ENCODE measurements around the gene ANKRD33B. TPM values are rescaled to one million over a fixed set of nuclear protein-coding genes. Genes with fewer than 3 reads are reported as not detected.

ANKRD33B gene
- total RNA-seq, 1 experiment from 2014 or later = 1.6 TPM

DNA sequence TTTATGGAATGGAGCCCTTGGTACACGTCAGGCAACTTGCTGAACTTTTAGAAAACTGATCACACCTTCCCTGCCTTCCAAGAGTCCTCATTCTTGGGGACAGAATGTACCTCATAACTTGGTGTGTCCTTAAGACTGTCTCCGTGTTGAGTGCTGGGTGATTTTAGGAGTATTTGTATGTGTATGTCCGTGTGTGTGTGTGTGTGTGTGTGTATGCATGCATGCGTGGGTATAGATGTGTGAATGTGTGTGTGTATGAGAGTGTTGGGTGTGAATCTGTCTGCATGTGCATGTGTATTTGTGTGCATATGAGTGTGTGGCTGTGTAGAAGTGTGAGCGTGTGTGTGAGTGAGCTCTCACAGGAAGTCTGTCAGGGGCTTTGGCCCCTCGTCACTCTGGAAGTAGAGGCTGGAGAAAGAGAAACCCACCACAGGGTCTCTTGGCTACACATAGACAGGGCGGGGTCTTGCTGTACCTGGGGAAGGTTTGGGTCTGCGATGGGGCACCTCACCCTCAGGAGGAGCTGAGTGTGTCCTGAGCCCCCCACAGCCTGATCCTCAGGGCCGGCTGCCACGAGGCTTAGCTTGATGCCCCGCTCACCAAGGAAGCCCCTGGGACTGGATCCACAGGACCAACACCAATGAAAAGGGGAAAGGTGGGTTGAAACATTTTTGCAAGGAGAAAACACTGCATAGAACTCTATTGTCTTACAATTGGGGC is 33.1 kb upstream of the ANKRD33B start:
- Histone ChIP-seq H3K27me3 (ENCODE audit: control insufficient read depth, insufficient read depth, low read length) (peaks cover 6% of the 10 kb centered on the region), H3K4me3 (ENCODE audit: insufficient read depth, low read depth, low read length) (no peak overlapping the region), H3K36me3 (replicated peaks; ENCODE audit: control insufficient read depth, insufficient read depth, low read length) (no peaks in the 10 kb centered on the region)
- DNase-seq = no peak

DNA sequence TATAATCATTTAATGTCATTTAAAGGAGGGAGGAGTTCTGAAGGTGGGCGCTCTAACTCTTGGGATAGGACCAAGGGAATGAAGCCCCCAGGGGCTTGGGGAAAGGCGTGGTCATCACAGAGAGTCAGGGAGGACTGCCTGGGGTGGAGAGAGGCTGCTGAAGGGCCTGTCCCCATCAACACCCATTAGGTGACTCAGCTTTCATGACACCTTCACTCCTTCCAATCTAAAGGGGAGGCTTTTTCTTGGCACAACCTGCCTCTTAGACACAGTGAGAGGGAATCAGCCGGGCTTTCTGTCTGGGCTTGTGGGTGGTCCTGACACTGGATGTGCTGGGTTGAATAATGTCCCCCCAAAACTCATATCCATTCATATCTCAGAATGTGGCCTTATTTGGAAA is 31.4 kb upstream of the ANKRD33B start:
- Histone ChIP-seq H3K36me3 (replicated peaks; ENCODE audit: control insufficient read depth, insufficient read depth, low read length) (no peaks in the 10 kb centered on the region), H3K27me3 (ENCODE audit: control insufficient read depth, insufficient read depth, low read length) (peaks cover 6% of the 10 kb centered on the region), H3K4me3 (ENCODE audit: insufficient read depth, low read depth, low read length) (no peak overlapping the region)
- DNase-seq = no peak

DNA sequence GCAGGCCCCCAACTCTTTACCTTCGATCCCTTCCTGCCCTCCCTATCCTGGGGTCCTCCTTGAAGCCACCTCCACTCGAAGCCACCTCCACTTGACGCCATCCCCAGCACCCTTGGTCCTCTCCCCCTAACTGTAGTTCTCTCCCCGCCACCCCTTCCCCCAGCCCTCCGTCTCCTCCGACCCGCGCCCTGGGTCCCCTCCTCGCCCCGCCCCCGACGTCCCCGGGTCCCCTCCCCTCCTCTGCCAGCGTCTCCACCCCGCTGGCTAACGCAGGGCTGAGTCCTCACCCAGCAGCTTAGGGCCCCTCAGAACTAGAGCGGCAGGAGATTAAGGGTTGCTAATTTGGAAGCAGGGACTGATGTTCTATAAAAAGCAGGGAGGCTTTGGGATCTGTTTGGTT is 30.6 kb upstream of the ANKRD33B start:
- Histone ChIP-seq H3K36me3 (replicated peaks; ENCODE audit: control insufficient read depth, insufficient read depth, low read length) (no peaks in the 10 kb centered on the region), H3K4me3 (ENCODE audit: insufficient read depth, low read depth, low read length) (no peak overlapping the region)
- DNase-seq = peak; percentile 96

DNA sequence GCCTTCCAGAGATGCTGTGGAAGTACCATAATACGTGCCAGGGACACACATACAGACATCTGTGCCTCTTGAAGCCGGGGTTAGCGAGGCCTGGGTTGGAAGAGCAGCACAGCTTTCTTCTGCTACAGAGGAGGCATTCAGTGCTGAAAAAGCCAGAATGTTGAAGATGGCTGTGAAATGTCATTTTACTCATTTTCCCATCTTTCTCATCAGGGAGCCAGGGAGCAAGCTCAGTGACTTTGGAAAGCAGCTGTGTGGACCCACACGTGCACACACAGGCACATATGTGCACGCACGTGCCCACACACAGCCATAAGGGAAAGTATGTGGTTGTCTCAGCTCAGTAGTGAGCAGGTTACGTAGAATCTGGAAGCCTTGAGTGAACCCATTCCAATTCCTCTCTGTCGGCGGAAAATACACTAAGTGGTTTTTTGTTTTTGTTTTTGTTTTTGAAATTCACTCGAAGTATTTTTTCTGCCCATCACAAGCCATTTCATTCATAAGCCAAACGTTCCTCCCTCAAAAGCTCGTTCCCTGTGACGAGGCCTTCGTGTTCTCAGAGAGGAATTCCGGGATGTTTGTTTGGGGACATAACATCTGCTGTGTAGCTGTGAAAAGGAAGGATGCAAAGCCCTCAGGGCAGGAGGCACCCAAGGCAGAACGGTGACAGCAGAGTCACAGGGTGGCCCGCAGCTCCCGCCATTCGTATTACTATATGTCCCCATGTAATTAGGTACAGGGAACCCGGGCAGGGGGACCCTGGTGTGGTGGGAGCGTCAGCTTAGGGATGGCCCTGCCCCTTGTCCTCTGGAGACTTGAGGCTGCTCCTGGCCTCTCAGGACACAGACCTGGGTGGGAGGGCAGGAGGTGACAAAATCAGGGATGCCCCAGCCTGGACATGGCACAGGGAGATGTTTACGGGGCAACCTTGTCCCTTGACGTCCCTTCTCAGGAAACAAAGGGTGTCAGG is 29.0 kb upstream of the ANKRD33B start:
- no peak overlapping the region for H3K4me3 ChIP-seq (ENCODE audit: insufficient read depth, low read depth, low read length)
- no peak for DNase-seq
- H3K27me3 ChIP-seq (ENCODE audit: control insufficient read depth, insufficient read depth, low read length) = peaks cover 6% of the 10 kb centered on the region
- H3K36me3 ChIP-seq (replicated peaks; ENCODE audit: control insufficient read depth, insufficient read depth, low read length) = no peaks in the 10 kb centered on the region

More for the DNA sequence above, 30.6 kb upstream of the ANKRD33B start:
- H3K27me3 ChIP-seq (ENCODE audit: control insufficient read depth, insufficient read depth, low read length) = peaks cover 6% of the 10 kb centered on the region

DNA sequence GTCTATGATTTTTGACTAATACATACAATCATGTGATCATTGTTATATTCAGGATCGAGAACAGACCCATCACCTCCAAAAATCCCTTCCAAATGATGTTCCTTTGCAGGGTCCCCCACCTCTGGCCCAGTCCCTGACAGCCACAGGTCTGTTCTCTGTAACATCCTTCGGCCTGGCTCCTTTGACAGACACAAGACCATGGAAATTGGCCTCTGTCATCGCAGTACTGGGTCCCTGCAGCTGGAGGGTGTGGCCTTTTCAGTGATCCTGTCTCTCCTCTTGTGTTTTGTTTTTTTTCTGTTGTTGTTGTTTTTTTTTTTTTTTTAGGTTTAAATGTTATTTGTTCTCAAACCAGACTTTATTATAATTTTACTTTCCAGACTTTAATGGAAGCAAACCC is 27.4 kb upstream of the ANKRD33B start:
- Histone ChIP-seq H3K27me3 (ENCODE audit: control insufficient read depth, insufficient read depth, low read length) (peaks cover 6% of the 10 kb centered on the region), H3K4me3 (ENCODE audit: insufficient read depth, low read depth, low read length) (no peak overlapping the region), H3K36me3 (replicated peaks; ENCODE audit: control insufficient read depth, insufficient read depth, low read length) (no peaks in the 10 kb centered on the region)
- no peak for DNase-seq

DNA sequence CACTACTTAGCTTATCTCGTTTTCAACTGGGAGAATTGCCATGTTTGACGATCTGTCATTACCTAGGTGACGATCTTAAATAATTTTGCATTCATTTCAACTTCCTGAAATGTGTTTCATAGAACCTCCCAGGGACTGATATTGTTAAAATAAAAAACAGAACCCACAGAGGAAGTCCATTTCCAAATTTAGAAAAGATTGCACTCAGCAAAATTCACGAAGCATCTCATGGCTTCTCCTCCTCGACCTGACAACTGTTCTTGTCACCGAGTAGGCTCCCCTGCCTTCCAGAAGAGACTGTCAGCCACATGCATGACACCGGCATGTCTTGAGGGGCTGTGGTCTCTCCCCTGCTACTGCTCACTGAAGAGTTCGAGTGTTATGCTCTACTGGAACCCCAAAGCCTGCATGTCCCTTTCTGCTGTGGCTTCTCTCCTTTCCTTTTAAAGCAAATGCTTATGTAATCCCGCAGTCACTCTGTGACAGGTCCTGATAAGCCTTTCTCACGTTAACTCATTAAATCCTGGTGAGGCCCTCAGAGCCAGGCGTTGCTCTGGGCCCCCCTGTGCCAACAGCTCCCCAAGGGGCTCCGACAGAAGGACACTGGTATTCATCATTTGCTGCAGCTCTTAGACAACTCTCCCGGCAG is 26.8 kb upstream of the ANKRD33B start:
- no peak overlapping the region for H3K4me3 ChIP-seq (ENCODE audit: insufficient read depth, low read depth, low read length)
- no peak for DNase-seq
- H3K27me3 ChIP-seq (ENCODE audit: control insufficient read depth, insufficient read depth, low read length) = peaks cover 6% of the 10 kb centered on the region
- no peaks in the 10 kb centered on the region for H3K36me3 ChIP-seq (replicated peaks; ENCODE audit: control insufficient read depth, insufficient read depth, low read length)

DNA sequence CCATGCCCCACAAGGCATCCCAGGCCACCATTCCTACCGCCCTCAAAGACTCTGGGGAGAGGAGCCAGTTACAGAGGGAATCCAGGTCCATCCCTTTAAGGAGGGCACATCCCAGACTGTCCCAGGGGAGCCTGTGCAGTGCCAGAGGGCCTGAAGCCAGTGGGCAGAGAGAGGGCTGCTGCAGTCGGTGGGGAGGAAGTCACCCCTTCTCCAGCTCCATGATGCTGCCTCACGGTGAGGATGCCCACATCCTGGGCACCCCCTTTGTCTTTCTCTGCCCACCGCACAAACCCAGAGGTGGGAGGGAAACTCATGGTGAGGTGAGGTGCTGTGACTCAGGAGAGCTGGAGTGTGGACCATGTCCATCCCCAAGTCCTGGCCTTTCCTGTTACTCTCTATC is 26.2 kb upstream of the ANKRD33B start:
- peaks cover 4% of the 10 kb centered on the region for H3K27me3 ChIP-seq (ENCODE audit: control insufficient read depth, insufficient read depth, low read length)
- no peaks in the 10 kb centered on the region for H3K36me3 ChIP-seq (replicated peaks; ENCODE audit: control insufficient read depth, insufficient read depth, low read length)
- H3K4me3 ChIP-seq (ENCODE audit: insufficient read depth, low read depth, low read length) = no peak overlapping the region
- DNase-seq = no peak

DNA sequence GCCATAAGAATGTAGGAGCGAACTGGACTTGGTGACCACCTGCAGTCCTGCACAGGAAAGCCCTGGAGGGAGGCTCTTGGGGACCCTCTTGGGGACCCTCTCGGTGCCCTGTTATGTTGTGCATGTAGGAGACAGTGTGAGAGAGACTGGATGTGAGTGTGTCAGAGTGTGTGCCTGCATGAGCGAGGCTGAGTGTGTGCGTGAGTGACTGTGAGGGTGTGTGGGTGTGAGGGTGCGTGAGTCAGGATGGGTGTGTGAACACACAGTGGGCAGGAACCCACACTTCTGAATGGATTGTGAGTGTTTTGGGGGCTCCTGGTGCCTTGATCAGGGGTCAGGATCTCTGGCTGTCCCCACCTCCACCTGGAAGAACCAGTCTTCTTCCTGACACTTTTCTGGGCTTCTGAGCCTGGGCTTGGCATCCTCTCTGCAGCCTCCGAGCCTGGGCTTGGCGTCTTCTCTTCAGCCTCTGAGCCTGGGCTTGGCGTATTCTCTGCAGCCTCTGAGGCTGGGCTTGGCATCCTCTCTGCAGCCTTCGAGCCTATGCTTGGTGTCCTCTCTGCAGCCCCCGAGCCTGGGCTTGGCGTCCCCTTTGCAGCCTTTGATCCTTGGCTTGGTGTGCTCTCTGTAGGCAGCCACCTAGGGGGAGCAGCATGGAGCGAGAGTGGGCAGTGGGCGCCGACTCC is 25.6 kb upstream of the ANKRD33B start:
- Histone ChIP-seq H3K4me3 (ENCODE audit: insufficient read depth, low read depth, low read length) (no peak overlapping the region), H3K36me3 (replicated peaks; ENCODE audit: control insufficient read depth, insufficient read depth, low read length) (no peaks in the 10 kb centered on the region), H3K27me3 (ENCODE audit: control insufficient read depth, insufficient read depth, low read length) (peaks cover 1% of the 10 kb centered on the region; the same call in 1 of the 2 replicates)
- no peak for DNase-seq

DNA sequence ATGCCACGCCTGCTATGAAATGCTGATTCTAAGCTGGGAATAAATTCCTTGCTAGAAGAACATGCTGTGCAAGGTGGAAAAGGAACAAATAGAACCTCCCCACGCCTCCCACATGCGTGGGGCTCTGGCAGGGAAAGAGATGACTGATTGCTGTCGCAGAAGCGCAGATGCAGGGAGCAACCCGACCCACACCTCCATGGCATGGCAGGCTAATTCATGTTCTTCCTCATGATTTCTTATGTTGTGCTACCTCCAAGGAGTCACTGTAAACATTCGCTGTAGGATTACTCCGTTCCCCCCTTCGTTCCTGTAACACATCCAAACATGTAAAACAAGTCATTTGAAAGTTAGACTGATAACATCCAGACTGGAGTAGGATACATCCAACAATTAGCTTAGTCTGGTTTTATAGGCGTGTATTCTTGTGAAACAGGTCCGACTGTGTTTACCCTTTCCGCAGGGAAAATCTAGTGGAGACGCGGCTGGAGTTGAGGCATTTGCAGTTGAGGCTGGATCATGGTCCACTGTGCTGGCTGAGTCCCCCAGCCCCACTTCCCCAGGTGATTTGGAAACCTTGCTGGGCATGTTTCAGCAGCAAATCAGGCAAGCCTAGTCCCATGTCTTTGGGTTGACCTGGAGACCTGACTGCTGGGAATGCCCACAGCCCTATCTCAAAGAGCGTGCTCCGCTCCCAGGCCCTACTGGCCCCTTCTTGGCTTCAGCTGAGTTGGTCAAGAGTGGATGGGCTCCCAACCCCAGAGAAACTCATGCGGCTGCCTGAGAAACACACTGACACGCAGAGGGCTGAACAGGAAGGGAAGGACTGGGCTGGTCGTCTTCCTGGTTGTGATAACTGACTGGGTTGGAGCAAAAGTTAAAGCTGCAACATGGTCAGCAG is 24.8 kb upstream of the ANKRD33B start:
- Histone ChIP-seq H3K4me3 (ENCODE audit: insufficient read depth, low read depth, low read length) (no peak overlapping the region), H3K27me3 (ENCODE audit: control insufficient read depth, insufficient read depth, low read length) (no peaks in the 10 kb centered on the region), H3K36me3 (replicated peaks; ENCODE audit: control insufficient read depth, insufficient read depth, low read length) (no peaks in the 10 kb centered on the region)
- DNase-seq = no peak

DNA sequence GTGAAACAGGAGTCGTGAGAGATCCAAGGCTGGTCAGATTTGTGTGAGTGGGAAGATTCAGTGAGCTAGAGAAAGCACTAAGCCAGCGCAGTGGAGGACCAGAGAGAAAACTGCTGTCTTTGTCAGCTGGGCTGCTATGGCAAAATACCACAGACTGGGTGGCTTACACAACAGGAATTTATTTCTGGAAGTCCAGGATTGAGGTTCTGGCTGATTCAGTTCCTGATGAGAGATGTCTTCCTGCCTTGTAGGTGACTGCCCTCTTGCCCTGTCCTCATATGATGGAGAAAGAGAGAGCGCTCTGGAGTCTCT is 24.2 kb upstream of the ANKRD33B start:
- no peaks in the 10 kb centered on the region for H3K27me3 ChIP-seq (ENCODE audit: control insufficient read depth, insufficient read depth, low read length)
- no peaks in the 10 kb centered on the region for H3K36me3 ChIP-seq (replicated peaks; ENCODE audit: control insufficient read depth, insufficient read depth, low read length)
- DNase-seq = no peak
- no peak overlapping the region for H3K4me3 ChIP-seq (ENCODE audit: insufficient read depth, low read depth, low read length)

DNA sequence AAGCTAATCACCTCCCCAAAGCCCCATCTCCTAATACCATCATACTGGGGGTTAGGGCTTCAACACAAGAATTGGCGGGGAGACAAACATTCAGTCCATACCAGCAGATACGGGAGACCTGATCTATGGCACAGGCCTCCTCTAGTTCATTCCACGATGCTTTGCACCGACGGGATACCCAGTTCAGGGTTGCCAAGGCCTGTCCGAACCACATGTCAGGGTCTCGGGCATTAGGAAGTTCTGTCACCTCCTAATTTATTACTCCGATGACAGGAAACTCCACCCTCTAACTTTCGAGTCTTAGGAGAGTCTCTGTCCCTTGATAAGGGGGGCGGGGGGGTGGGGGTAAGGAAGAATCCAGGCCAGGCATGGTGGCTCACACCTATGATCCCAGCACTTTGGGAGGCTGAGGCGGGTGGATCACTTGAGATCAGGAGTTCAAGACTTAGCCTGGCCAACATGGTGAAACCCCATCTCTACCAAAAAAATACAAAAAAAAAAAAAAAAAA is 23.8 kb upstream of the ANKRD33B start:
- Histone ChIP-seq H3K27me3 (ENCODE audit: control insufficient read depth, insufficient read depth, low read length) (no peaks in the 10 kb centered on the region), H3K4me3 (ENCODE audit: insufficient read depth, low read depth, low read length) (no peak overlapping the region), H3K36me3 (replicated peaks; ENCODE audit: control insufficient read depth, insufficient read depth, low read length) (no peaks in the 10 kb centered on the region)
- no peak for DNase-seq

DNA sequence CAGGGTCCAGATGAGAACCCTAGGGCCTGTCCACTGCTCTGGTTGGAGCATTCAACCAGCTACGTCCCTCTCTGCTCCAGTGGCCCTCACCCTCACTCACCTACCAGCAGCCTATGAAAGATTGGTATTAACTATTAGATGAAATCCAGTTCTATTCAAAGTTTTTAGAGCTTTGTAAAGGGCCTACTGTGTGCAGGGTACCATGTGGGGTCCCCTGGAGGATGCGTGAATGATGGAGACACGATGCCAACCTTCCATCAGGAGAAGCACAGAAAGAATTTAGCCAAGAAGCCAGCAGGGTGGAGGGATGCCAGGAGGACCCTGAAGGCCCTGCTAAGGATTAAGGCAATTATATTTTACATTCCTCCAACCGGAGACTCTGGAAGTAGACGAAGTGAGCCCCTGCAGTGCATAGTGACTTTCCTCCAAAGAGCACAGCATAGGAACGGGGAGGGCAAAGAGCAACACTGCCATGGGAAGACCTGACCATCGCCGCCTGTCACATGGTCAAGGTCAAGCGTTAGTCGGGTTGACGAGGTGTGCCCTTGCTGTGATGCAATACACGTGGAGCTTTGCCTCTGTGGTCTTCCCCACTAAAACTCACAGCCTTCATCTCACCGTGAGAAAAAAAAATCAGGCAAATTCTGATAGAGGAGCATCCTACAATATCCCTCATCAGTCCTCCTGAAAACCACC is 22.8 kb upstream of the ANKRD33B start:
- DNase-seq = no peak
- Histone ChIP-seq H3K4me3 (ENCODE audit: insufficient read depth, low read depth, low read length) (no peak overlapping the region), H3K27me3 (ENCODE audit: control insufficient read depth, insufficient read depth, low read length) (no peaks in the 10 kb centered on the region), H3K36me3 (replicated peaks; ENCODE audit: control insufficient read depth, insufficient read depth, low read length) (no peaks in the 10 kb centered on the region)

DNA sequence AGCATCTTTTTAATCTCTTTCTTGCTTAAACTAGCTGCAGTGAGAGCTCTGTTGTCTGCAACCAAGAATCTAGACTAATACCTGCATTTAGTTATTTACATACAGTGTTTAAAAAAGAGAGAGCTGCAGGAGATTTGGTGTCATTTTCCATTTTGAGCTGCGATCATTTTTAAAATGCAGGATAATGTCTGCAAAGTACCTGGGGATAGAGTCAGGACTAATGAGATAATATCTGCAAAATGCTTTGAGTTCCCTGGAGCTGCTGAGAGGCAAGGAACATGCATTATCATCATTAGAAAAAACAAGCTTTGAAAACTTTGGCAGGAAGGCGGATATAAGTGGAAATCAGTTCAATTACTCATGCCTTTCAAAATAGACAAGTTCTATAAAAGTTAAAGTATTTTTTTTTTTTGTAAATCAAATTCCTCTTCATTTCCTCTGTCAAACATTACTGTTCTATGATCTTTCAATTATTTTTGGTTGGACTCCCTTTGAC is 21.8 kb upstream of the ANKRD33B start:
- no peak for DNase-seq
- Histone ChIP-seq H3K4me3 (ENCODE audit: insufficient read depth, low read depth, low read length) (no peak overlapping the region), H3K36me3 (replicated peaks; ENCODE audit: control insufficient read depth, insufficient read depth, low read length) (no peaks in the 10 kb centered on the region), H3K27me3 (ENCODE audit: control insufficient read depth, insufficient read depth, low read length) (no peaks in the 10 kb centered on the region)

Data from H7 (cell line).